GM20431 (cell line): ENCODE measurements around the gene MPRIP.
"Not testable (repeated sequence)": the region's sequence is repeated elsewhere in the genome, so short reads cannot be mapped to it uniquely, and the experiment has no call there.

ENCODE experiments used
- in situ Hi-C: fragments of 300-500 bp; cut with MseI, MboI; formaldehyde crosslinking; loops from one replicate; pipeline ENCODE4 v1.15.0; 2020; ENCODE audit warnings: low sequenced_read_pairs; ENCODE audit not compliant: unreplicated experiment

MPRIP gene

DNA sequence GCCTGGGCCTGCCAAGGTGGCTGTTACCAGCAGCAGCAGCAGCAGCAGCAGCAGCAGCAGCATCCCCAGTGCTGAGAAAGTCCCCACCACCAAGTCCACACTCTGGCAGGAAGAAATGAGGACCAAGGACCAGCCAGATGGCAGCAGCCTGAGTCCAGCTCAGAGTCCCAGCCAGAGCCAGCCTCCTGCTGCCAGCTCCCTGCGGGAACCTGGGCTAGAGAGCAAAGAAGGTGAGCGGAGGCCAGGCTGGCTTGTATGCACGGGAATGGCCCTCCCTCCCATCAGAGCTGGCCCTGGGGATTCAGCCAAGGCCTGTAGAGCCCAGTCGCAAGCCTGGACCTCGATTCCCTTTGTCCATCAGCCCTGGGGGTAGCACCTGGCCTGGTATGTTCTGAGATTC lies 94.0 kb downstream of the MPRIP start:
- in situ Hi-C loops: not testable (repeated sequence)

DNA sequence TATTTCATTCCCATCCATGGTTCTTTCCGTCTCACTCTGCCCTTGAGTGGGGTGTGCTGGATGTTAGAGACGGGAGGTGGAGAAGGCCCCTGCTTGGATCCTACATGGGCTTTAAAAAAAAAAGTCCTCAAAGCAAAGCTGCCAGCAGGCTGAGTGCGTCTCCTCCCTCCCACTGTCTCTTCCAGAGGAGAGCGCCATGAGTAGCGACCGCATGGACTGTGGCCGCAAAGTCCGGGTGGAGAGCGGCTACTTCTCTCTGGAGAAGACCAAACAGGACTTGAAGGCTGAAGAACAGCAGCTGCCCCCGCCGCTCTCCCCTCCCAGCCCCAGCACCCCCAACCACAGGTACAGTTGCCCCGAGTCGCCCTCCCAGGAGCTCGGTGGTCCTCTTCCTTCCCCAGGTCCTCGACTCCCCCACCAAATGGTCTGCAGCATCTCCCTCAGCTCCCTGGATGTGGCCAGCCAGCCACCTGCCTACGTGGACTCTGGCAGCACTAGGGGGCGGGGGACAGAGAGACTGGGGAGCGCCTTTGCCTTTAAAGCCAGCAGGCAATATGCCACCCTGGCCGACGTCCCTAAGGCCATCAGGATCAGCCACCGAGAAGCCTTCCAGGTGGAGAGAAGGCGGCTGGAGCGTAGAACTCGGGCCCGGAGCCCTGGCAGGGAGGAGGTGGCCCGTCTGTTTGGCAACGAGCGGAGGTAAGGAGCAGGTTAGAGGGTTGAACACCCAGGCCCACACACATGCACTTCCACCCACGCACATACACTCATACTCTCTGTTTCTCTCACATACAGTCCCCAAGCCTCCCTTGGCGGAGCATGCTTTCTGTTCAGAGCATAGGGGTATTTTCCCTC lies 95.7 kb downstream of the MPRIP start:
- in situ Hi-C loops: no loop called here

DNA sequence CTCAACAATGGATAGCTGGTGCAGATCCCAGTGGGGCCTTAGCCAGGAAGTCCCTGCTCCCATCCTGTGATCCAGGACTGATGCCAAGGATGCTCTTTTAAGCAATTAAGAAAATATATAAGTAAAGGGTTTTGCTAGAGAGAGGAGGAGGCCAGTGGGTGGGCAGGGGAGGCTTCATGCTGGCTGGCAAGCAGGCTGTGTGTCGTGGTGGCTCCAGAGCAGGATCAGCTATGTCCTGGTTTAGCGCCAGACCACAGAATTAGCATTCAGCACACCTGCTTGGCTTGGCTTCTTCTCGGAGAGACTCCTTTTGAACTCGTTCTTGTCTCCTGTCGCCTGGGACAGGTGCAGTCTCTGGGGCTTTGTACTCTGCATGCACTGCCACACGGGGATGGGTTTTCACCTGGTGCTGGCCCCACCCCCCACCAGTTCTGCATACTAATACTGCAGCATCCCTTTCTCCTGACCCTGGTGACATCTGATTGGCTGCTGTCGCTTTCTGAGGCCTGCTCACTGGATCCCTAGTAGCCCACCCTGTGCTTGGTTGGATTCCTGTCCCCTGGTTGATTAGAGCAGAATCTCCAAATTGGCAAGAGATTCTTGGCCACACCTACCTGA lies 97.8 kb downstream of the MPRIP start:
- in situ Hi-C loops: no loop called here

DNA sequence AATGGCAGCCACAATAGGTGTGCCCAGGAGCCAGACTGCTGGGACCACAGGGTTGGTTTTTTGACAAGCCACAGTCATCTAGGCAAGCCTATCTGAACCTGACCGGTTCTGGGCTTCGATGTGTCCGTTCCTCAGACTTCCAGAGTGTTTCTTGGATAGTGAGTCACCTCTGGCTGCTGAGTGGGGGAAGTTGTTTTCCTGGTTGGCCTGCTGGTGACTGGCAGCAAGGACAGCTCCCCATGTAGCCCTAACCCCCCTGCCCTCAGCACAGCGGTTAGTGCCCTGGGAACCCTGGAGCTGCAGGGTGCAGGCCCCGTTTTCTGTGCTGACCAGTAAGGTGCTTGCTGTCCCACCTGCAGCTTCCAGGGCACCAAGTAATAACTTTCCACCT lies 98.3 kb downstream of the MPRIP start:
- in situ Hi-C loops: no loop called here

DNA sequence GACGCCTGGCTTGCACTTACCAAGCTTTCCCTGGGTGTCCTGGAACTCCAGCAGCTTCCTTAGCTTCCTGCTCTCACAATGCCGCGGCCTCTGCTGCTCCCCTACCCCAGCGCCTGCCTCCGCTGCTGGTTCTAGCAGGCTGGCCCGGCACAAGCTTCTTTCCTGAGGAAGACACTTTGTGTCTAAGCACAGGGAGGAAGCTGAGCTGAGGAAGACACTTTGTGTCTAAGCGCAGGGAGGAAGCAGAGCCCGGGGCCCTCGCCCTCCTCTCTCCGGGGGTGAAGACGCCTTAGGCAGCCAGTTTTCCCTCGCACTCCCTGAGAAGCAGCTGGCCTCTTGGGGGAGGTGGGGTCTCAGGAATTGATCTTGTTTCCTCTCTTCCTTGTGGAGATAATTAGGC lies 99.0 kb downstream of the MPRIP start:
- in situ Hi-C loops: no loop called here

DNA sequence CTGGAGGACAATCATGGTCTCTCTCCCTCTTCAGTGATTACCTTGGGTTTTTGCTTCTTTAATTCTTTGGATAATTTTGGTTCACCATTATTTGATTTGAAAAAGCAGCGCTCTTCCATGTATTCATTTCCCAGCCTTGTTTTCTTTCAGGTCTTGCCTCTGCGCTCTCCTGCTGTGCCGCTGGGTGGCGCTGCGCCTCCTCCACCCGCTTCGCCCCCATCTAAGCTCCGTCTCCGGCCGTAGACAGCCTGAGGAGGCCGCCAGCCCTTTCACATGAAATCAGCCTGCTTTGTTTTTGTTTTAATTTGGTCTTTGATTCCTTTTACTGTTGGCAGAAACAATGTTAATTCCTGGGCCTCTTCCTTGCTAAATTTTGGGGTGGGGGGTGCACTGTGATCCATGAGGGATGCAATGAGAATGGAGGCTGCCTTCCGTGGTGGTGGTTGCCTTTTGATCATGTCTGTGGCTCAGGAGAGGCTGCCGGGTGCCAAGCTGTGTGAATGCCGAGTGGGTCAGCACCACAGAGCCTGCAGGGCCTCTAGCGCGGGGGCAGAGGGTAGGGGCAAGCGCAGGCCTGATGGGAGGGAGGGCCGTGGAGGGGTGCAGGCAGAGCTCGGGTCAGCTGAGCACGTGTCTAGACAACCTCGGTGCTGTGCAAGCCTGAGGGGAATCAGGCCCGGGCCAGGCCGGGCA lies 99.7 kb downstream of the MPRIP start:
- in situ Hi-C loops: no loop called here

DNA sequence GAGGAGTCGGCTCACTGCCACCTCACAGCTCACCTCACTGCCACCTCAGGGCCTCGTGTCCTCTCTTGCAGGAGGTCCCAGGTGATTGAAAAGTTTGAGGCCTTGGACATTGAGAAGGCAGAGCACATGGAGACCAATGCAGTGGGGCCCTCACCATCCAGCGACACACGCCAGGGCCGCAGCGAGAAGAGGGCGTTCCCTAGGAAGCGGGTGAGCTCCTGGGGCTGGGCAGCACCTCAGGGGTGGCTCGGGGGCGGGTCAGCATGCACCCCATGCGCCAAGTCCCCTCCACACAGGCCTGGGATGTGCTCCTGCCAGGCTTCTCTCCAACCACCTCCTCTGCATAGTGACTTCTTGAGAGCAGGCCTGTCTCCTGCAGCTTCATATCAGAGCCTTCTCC lies 100.3 kb downstream of the MPRIP start:
- in situ Hi-C loops: no loop called here

DNA sequence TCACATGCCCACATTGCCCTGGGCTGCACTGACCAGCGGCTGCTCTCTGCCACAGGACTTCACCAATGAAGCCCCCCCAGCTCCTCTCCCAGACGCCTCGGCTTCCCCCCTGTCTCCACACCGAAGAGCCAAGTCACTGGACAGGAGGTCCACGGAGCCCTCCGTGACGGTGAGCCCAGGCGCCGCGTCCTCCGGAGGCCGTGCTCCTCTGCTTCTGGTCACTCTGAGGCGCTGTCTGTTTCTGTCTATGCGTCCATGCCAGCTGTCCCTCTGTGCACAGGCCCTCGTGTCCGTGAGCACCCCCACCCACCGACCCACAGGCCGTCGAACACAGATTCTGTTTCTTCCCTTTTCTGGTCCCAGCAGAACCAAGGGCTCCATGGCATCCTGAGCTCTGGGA lies 101.2 kb downstream of the MPRIP start:
- in situ Hi-C loops: no loop called here

DNA sequence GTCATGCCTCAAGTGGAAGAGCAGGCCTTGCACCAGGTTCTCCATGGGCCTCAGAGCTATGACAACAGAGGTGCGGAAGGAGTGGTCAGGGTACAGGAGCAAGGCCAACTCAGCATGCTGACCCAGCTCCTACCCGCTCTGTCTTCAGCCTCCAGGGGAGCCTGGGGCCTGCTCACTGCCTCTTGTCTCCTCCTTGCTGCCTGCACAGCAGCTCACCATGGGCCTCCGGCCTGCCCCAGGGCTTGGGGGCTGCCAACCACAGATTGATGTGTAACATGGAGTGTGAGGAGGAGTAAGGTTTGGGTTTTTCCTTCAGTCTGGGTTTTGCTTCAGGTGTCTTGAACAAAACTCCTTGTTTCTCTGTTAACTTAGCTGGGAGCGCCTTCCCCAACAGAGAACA lies 101.8 kb downstream of the MPRIP start:
- in situ Hi-C loops: no loop called here

DNA sequence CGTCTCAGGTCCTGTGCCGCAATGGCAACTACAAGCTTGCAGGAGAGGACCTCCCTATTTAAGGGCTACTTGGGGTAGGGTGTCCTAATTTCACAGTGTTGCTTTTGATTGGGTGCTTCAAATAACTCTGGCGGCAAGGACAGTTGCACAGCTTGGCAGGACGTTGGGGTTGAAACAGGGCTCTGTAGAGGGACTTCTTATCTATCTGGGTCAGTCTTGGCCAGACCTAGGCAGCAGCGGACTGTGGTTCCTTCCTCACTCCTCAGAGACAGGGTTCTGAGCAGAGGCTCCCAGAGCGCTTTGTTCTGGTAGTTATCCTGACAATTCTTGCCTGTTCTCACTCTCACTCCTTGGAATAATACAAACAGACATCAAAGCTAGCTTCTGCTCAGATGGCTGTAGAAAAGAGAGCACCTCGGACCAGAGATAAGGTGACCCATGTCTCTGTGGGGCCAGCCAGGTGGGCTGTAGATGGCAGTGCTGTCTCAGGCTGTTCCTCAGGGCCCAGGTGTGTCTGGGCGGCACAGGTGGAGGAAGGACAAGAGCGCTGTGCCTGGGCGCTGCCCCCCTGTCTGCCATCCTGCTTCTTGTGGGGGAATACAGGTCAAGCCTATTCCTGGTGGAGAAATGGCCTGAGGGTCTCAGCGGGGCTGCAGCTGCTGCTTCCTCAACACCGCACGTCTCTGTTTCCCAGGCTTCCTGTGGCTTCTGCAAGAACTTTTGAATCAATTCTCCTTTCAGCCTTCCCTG lies 102.8 kb downstream of the MPRIP start:
- in situ Hi-C loops: no loop called here

DNA sequence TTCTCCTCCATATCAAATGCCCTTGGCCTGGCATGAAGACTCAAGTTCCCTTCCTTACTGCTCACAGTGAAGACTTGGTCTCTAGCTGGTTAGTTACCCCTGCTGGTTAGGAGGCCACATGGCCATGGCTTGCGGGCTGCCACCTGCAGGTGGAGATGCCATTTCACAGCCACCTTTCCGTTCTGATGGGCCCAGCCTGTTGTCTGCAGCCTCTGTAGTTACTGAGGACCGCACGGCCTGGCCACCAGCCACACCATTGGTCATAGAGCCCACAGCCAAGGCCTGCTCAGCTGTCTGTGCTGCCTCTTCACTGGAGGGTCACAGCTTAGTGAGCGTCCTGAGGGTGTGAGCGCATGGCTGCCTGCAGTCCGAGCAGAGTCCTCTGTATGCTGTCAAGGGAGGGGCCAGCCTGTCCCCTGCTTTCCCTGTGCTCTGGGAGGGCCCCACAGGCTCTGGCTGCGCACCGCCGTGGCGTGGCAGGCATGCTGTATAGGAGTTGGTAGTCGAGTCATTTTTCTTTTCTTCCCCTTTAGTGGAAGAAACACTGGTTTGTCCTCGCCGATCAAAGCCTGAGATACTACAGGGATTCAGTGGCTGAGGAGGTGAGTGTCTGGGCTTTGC lies 104.6 kb downstream of the MPRIP start:
- in situ Hi-C loops: no loop called here

DNA sequence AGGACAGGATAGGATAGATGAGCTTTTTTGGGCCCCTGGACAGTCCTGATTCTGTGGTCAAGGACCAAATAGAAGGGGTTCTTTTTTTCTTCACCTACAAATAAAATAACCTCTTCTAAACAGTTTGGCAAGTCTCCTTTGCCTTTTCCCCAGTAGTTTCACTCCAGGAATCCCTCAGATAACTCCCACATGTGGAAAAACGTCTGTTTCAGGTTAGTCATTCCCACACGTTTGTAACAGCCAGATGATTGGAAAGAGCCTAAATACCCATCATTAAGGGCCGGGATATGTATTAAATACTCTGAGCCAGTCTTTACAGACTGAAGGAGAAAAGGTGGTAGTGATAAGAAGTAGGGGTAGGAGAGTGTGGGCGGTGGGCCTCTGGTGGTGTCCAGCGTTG lies 105.6 kb downstream of the MPRIP start:
- in situ Hi-C loops: no loop called here

DNA sequence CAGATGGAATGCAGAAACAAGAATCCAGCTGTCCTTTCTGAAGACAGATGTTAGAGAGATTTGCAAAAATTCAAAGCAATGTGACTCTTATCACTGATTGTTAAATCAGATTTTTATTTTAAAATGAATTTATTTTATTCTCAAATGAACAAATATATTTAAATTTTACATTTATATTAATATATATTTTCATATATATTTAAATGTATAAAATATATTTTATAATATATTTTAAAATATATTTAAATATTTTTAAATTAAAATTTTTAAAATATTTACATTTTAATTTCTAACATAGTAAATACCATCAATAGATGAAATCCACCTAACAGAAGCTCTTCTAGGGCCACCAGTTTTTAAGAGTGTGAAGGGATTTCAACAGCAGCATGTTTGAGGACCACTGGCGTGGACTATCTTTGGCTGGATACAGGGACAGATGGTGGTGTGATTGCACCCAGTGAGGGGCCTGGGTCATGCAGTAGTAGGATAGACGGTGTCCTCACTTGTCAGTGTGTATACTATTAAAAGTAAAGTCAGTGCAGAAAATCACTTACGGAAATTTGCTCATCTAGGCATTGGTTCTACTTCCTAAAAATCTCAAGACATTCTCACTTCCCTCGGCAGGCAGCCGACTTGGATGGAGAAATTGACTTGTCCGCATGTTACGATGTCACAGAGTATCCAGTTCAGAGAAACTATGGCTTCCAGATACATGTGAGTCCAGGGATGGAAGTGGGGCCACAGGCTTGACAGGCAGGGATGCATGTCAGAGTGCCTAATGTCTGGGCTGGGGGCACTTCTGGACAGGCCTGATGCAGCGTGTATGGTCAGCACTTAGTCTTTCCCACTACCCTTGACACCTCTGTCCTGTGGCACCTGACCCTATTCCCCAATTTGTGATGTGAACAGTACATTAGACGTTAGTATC lies 107.5 kb downstream of the MPRIP start:
- in situ Hi-C loops: loop anchor here (25.0 kb wide), 1 partner anchor 113 kb away; no protein-coding TSS in a partner anchor

DNA sequence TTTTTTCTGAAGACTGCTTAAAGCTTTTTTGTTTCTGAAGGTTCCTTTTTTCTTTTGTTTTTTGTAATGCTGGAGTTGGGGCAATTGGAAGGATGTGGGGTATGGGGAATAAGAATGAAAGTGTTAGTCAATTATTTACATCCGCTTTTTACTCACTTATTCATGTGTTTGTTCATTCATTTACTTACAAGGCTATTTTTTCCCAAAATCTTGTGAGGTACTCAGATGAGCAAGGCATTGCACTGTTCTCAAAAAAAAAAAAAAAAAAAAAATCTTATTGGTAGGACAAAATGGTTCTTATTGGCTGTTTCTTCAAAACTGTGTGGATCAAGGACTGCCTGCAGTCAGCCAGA lies 108.2 kb downstream of the MPRIP start:
- in situ Hi-C loops: loop anchor here (25.0 kb wide), 1 partner anchor 112 kb away; no protein-coding TSS in a partner anchor

DNA sequence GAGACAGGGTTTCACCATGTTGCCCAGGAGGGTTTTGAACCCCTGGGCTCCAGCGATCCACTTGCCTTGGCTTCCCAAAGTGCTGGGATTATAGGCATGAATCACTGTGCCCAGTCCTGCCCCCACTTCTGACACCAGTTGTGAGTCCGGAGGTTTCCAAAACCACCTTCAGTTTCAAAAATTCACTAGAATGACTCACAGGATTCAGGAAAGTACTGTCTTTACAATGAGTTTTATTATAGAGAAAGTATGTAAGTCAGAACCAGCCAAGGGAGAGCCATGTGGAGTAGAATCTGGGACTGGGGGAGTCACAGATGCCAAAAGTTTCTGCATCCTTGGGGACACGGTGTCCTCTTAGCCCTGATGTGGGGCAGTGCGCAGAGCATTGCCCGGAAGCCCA lies 108.8 kb downstream of the MPRIP start:
- in situ Hi-C loops: loop anchor here (25.0 kb wide), 1 partner anchor 111 kb away; no protein-coding TSS in a partner anchor

DNA sequence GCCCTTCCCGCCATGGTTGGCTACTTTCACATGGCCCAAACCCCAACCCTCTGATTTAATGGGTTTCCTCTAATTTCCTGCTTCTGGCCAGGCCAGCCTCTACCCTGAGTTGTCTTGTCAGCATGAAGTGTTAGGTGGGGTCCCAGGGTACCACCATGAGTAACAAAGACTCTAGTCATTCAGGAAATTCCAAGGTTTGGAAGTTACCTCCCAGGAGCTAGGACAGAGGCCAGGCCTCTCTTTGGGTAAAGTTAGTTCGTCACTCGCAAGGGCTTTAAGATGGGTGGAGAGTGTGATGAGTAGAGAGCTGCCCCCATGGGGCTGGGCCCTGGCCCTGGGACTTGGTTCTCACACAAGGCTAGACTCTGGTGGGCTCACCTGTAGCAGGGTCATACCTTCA lies 109.3 kb downstream of the MPRIP start:
- in situ Hi-C loops: loop anchor here (25.0 kb wide), 1 partner anchor 111 kb away; no protein-coding TSS in a partner anchor

DNA sequence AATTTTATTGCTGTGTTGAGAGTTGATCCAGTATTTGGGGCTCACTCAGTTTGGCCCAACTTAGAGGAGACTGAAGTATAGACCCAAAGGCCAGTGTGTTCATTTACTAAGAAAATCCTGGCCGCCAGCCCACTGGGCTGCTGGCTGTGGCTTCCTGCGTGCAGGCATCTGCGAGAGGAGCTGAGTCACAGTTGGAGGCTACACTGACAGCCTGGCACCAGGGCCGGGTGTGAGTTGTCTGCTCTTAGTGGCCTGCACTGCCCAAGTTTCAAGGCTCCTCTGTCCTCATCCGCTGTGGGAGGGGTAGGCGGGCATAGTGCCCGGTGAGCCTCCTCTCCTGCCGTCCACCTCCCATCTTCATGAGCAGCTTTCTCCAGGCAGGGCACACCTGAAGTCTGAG lies 109.7 kb downstream of the MPRIP start:
- in situ Hi-C loops: loop anchor here (25.0 kb wide), 1 partner anchor 110 kb away; no protein-coding TSS in a partner anchor

DNA sequence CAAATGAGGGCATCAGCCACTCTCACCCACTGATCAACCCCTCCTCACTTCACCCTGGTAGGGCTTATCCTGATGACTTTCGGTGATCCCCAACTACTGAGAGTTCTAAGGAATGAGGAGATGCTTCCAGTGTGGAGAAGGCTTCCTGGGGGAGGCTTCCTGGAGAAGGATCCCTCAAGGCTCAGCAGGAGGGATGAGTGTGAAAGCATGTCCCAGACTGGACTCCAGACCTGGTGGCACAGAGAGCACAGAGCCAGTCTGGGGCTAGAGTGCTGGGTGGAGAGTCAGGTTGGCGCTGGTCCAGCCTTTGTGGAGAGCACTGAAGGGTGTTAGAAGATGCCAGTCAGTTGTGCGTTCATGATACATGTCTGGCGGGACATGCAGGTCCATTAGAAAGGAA lies 110.1 kb downstream of the MPRIP start:
- in situ Hi-C loops: loop anchor here (25.0 kb wide), 1 partner anchor 110 kb away; no protein-coding TSS in a partner anchor

DNA sequence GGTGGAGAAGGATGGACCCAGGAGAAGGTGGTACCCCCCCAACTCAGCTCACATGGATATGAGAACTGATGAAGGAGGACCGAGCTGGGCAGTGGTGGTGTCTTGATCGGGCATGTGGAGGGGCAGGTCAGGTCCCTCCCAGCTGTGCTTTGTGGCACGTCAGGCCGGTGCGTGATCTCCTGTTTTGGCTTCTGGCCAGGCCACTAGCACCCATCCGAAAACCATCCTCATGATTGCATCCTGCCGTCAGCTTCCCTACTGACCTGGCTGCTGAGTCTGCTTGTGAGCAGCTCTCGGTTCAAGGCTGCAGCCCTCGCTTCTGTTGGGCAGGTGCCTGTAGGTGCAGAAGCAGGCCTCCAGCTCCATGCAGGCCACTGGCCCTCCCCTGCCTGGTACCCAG lies 110.8 kb downstream of the MPRIP start:
- in situ Hi-C loops: loop anchor here (25.0 kb wide), 1 partner anchor 109 kb away; no protein-coding TSS in a partner anchor
